GM12875 (cell line): ENCODE measurements around the gene CEP85L.

ENCODE experiments used
- H3K4me3 ChIP-seq: one replicate; pipeline ENCODE4 v1.5.1; 2011; ENCODE audit warnings: low read depth, low read length, control low read depth
- CTCF ChIP-seq: IDR thresholded peaks from 2 replicates; pipeline ENCODE4 v1.5.1; 2011; ENCODE audit warnings: low read depth, mild to moderate bottlenecking, control low read depth, inconsistent platforms, low read length, moderate library complexity, borderline replicate concordance; ENCODE audit not compliant: insufficient read depth

CEP85L gene

GRCh38 chr6:118530942-118531341 lies 120.4 kb downstream of the CEP85L start:
- no peak overlapping the region for H3K4me3 ChIP-seq
- TF ChIP-seq CTCF, result no peak

GRCh38 chr6:118529756-118530155 lies 121.6 kb downstream of the CEP85L start:
- TF ChIP-seq CTCF, result no peak
- H3K4me3 ChIP-seq, result no peak overlapping the region

GRCh38 chr6:118528129-118528528 lies 123.3 kb downstream of the CEP85L start:
- no peak for TF ChIP-seq CTCF
- H3K4me3 ChIP-seq, result no peak overlapping the region

- no peak overlapping the region for H3K4me3 ChIP-seq
These were observed 125.2 kb downstream of the CEP85L start for GRCh38 chr6:118525913-118526780.

GRCh38 chr6:118524686-118525085 lies 126.7 kb downstream of the CEP85L start:
- TF ChIP-seq CTCF, result no peak
- no peak overlapping the region for H3K4me3 ChIP-seq

More at GRCh38 chr6:118525913-118526780, 125.2 kb downstream of the CEP85L start:
- TF ChIP-seq CTCF, result no peak

GRCh38 chr6:118523216-118523615 lies 128.2 kb downstream of the CEP85L start:
- H3K4me3 ChIP-seq, result no peak overlapping the region

More at GRCh38 chr6:118523216-118523615, 128.2 kb downstream of the CEP85L start:
- TF ChIP-seq CTCF, result no peak
